ENCODE data around the gene STK32A. TPM values are rescaled to one million over a fixed set of nuclear protein-coding genes. Genes with fewer than 3 reads are reported as not detected.

Gene STK32A
- total RNA-seq, 1 experiment from 2014 or later: 1.3 TPM

DNA sequence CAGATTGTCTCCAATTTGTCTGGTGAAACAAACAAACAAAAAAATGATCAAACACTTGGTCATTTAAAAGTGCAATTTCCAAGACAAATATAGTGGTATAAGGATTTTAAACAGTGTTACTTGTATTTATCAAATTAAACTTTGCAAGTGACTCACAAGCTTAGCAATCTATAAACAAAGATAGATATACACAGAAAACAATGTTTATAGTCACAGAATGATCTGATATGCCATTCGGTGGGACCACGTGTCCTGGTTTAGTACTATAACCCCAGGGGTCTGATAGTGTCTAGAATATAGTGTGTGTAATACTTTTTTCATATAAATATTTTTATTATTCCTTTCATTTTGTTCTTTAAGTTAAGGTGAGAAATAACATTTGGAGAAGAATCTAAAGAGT is 183.8 kb downstream of the STK32A start:
- H3K4me3 Mint-ChIP-seq: no peak overlapping the region
- H4K5ac ChIP-seq (ENCODE audit: insufficient read length, low read depth, low read length): no peak overlapping the region
- peaks cover 5% of the 10 kb centered on the region for H3K79me2 ChIP-seq (ENCODE audit: insufficient read depth, low read length)
- no peak overlapping the region for H3K23ac ChIP-seq (ENCODE audit: insufficient read length, low read depth, low read length)
- H2BK12ac ChIP-seq (ENCODE audit: insufficient read length, low read depth, low read length): no peak overlapping the region
- H4K91ac ChIP-seq (ENCODE audit: insufficient read length, low read depth, low read length): no peak overlapping the region
- H3K9me3 ChIP-seq (ENCODE audit: control insufficient read depth, low read depth, low read length): no peaks in the 10 kb centered on the region
- no peak overlapping the region for H2BK120ac ChIP-seq (ENCODE audit: low read depth, low read length, poor library complexity, severe bottlenecking)
- H3K9me3 Mint-ChIP-seq: no peaks in the 10 kb centered on the region
- H3T11ph ChIP-seq (ENCODE audit: low read length): no peak overlapping the region
- no peak overlapping the region for H4K8ac ChIP-seq (replicated peaks; ENCODE audit: insufficient read length, low read depth, low read length)
- no peak overlapping the region for H3K4ac ChIP-seq (ENCODE audit: low read depth, low read length)
- H3K4me2 ChIP-seq (ENCODE audit: insufficient read depth, insufficient read length, low read length): no peak overlapping the region
- H3K27me3 Mint-ChIP-seq (ENCODE audit: low read depth): no peaks in the 10 kb centered on the region
- H4K20me1 ChIP-seq (ENCODE audit: control insufficient read depth, insufficient read depth, insufficient read length): no peaks in the 10 kb centered on the region
- H3K14ac ChIP-seq (ENCODE audit: insufficient read depth, low read length): no peak overlapping the region
- no peak overlapping the region for H3K56ac ChIP-seq (ENCODE audit: insufficient read length, low read depth, low read length)
- no peaks in the 10 kb centered on the region for H3K4me1 ChIP-seq (ENCODE audit: insufficient read depth, low read length)
- H3K23me2 ChIP-seq (ENCODE audit: insufficient read length, low read depth, low read length, poor library complexity, severe bottlenecking): no peaks in the 10 kb centered on the region
- H2BK5ac ChIP-seq (ENCODE audit: insufficient read length, low read length): no peak overlapping the region
- H3K4me1 Mint-ChIP-seq: peaks cover 15 to 23% of the 10 kb centered on the region in 2 experiments
- H3K18ac ChIP-seq (ENCODE audit: insufficient read length, low read depth, low read length): no peak overlapping the region
- no peak overlapping the region for H3K9ac ChIP-seq (ENCODE audit: extremely low read depth, insufficient read length, low read length)
- H3K27ac ChIP-seq (ENCODE audit: insufficient read length, low read depth, low read length): no peak overlapping the region
- DNase-seq: no peak
- WGBS (ENCODE audit: extremely low coverage, insufficient read length, low lambda C conversion rate): no CpG with 5 or more reads among the region's 2 CpGs
- no peak overlapping the region for H3K27ac Mint-ChIP-seq
- no peak overlapping the region for H2AFZ ChIP-seq (ENCODE audit: low read length)
- no peak overlapping the region for H2BK20ac ChIP-seq (ENCODE audit: low read depth, low read length, poor library complexity, severe bottlenecking)
- H3K79me1 ChIP-seq (ENCODE audit: insufficient read depth, low read depth, low read length, poor library complexity, severe bottlenecking): peaks cover 16% of the 10 kb centered on the region
- H3K36me3 Mint-ChIP-seq (ENCODE audit: insufficient read depth in 1 of 3, low read depth in 3 of 3): peaks cover 60 to 95% (median 95%) of the 10 kb centered on the region in 3 experiments
- TF ChIP-seq, protein P1, sequence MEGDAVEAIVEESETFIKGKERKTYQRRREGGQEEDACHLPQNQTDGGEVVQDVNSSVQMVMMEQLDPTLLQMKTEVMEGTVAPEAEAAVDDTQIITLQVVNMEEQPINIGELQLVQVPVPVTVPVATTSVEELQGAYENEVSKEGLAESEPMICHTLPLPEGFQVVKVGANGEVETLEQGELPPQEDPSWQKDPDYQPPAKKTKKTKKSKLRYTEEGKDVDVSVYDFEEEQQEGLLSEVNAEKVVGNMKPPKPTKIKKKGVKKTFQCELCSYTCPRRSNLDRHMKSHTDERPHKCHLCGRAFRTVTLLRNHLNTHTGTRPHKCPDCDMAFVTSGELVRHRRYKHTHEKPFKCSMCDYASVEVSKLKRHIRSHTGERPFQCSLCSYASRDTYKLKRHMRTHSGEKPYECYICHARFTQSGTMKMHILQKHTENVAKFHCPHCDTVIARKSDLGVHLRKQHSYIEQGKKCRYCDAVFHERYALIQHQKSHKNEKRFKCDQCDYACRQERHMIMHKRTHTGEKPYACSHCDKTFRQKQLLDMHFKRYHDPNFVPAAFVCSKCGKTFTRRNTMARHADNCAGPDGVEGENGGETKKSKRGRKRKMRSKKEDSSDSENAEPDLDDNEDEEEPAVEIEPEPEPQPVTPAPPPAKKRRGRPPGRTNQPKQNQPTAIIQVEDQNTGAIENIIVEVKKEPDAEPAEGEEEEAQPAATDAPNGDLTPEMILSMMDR (conservative IDR thresholded peaks at IDR 0.05): no peak
- no peaks in the 10 kb centered on the region for H3K27me3 ChIP-seq (ENCODE audit: insufficient read depth, low read length)
- no peak overlapping the region for H2AK5ac ChIP-seq (ENCODE audit: insufficient read length, low read length)
- no peak overlapping the region for H2BK15ac ChIP-seq (ENCODE audit: low read depth, low read length)

All from H9 (cell line).